Measurements from ENCODE around the gene ETV6.

ETV6 gene

GRCh38 chr12:11649413-11650285, at the start of gene ETV6:
TSS of gene ETV6 (plus strand) at chr12:11649674. CDS start at chr12:11650128, 454 bp downstream.
- peaks cover 8% of the 10 kb centered on the region for H3K9me3 ChIP-seq (ENCODE audit: control insufficient read depth, low read length)
- H3K4me3 ChIP-seq (ENCODE audit: low read length), result peak within 1 kb of the TSS; percentile 98
- H3K36me3 ChIP-seq (ENCODE audit: control insufficient read depth, insufficient read depth, low read length, severe bottlenecking), result no peaks in the 10 kb centered on the region
- H3K9ac ChIP-seq (ENCODE audit: low read length), result peak within 1 kb of the TSS; percentile 98
- no peaks in the 10 kb centered on the region for H3K27me3 ChIP-seq (replicated peaks; ENCODE audit: control insufficient read depth, insufficient read depth, low read length)
- peak; percentile 88 for DNase-seq (ENCODE audit: low read depth)
- H3K4me1 ChIP-seq (ENCODE audit: control insufficient read depth, insufficient read depth, low read length), result peaks cover 27% of the 10 kb centered on the region

GRCh38 chr12:11600199-11600598, 49.3 kb upstream of the ETV6 start:
- no peak overlapping the region for H3K4me3 ChIP-seq (ENCODE audit: low read length)
- no peak overlapping the region for H3K9ac ChIP-seq (ENCODE audit: low read length)
- no peaks in the 10 kb centered on the region for H3K36me3 ChIP-seq (ENCODE audit: control insufficient read depth, insufficient read depth, low read length, severe bottlenecking)
- H3K9me3 ChIP-seq (ENCODE audit: control insufficient read depth, low read length), result no peaks in the 10 kb centered on the region
- no peaks in the 10 kb centered on the region for H3K27me3 ChIP-seq (replicated peaks; ENCODE audit: control insufficient read depth, insufficient read depth, low read length)
- no peaks in the 10 kb centered on the region for H3K4me1 ChIP-seq (ENCODE audit: control insufficient read depth, insufficient read depth, low read length)
- no peak for DNase-seq (ENCODE audit: low read depth)

DNA sequence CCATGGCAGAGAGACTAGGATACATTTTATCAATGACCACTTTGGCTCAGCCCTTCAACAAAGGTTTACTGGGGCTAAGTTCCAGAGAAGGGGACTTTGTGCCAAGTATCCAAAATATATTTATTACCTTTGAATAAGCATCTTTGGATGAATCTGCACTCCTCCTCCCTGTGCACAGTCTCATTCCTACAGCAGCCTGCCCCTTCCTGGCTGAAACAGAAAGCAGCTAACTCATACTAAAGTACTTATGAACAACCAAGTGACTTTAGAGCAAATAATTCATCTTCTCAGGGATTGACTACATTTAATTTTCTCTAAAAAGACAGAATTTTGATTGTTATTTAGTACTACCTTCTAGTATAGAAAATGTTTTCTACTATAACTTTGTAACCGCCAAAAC, 47.8 kb upstream of the ETV6 start:
- Histone ChIP-seq H3K9ac (ENCODE audit: low read length) (no peak overlapping the region), H3K27me3 (replicated peaks; ENCODE audit: control insufficient read depth, insufficient read depth, low read length) (no peaks in the 10 kb centered on the region), H3K36me3 (ENCODE audit: control insufficient read depth, insufficient read depth, low read length, severe bottlenecking) (no peaks in the 10 kb centered on the region), H3K9me3 (ENCODE audit: control insufficient read depth, low read length) (no peaks in the 10 kb centered on the region), H3K4me3 (ENCODE audit: low read length) (no peak overlapping the region), H3K4me1 (ENCODE audit: control insufficient read depth, insufficient read depth, low read length) (no peaks in the 10 kb centered on the region)
- DNase-seq (ENCODE audit: low read depth), result no peak

DNA sequence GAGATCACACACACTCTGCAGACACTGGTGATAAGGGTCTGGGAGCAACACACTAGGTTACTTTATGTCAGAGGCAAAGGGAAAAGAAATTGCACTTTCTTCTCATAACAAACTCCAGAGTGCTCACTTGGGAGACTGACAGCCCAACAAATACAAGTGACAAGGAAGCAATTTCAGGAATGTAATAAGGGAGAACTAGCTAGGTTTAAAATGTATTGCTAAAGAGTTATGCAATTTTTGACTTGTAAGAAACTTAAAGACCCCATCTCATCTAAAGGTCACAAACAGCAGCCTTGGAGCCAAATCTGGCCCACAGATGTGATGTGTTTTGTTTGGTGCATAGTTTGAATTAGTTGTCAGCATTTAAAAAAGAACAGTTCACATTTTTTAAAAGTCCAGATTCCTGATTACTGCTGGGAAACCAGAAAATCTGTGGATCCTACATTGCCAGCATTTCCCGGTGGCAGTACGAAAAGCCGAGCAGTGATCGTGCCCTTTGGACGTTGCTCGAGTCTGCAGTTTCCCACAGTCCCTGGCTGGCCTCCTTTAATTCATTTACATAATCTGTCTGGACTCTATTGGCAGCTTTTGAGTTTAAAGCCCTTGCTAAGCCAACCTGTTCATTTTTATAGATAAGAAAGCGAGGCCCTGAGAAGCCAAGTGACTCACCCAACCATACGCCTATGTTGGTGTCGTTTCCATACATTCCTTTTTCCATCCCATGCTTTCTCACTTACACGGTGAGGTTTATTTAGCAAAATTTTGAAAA, 42.0 kb upstream of the ETV6 start:
- peak overlapping the region; percentile 5 for H3K4me3 ChIP-seq (ENCODE audit: low read length)
- H3K4me1 ChIP-seq (ENCODE audit: control insufficient read depth, insufficient read depth, low read length), result peaks cover 12% of the 10 kb centered on the region
- H3K9me3 ChIP-seq (ENCODE audit: control insufficient read depth, low read length), result no peaks in the 10 kb centered on the region
- DNase-seq (ENCODE audit: low read depth), result peak; percentile 68
- no peak overlapping the region for H3K9ac ChIP-seq (ENCODE audit: low read length)
- no peaks in the 10 kb centered on the region for H3K36me3 ChIP-seq (ENCODE audit: control insufficient read depth, insufficient read depth, low read length, severe bottlenecking)
- H3K27me3 ChIP-seq (replicated peaks; ENCODE audit: control insufficient read depth, insufficient read depth, low read length), result no peaks in the 10 kb centered on the region

DNA sequence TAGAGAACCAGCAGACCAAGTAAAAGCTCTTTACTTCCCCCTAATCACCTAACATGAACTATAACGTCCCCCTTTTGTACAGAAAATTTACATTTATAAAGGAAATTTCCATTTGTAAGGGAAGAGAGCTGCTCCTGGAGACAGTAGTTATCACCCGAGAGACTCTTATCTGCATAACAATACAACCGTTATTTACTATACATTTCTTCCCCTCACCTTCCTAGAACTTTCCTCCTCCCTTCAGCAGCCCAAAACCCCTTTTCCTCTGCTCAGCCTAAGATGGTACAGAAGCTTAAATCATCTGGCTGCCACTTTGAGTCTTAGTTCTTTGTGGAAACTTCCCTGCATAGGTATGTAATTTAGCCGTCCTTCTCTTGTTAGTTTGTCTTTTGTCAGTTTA, 40.4 kb upstream of the ETV6 start:
- Histone ChIP-seq H3K4me1 (ENCODE audit: control insufficient read depth, insufficient read depth, low read length) (peaks cover 12% of the 10 kb centered on the region), H3K27me3 (replicated peaks; ENCODE audit: control insufficient read depth, insufficient read depth, low read length) (no peaks in the 10 kb centered on the region), H3K4me3 (ENCODE audit: low read length) (no peak overlapping the region), H3K9me3 (ENCODE audit: control insufficient read depth, low read length) (no peaks in the 10 kb centered on the region), H3K9ac (ENCODE audit: low read length) (no peak overlapping the region), H3K36me3 (ENCODE audit: control insufficient read depth, insufficient read depth, low read length, severe bottlenecking) (no peaks in the 10 kb centered on the region)
- DNase-seq (ENCODE audit: low read depth), result no peak

- DNase-seq (ENCODE audit: low read depth), result no peak
- H3K9ac ChIP-seq (ENCODE audit: low read length), result no peak overlapping the region
- no peaks in the 10 kb centered on the region for H3K4me1 ChIP-seq (ENCODE audit: control insufficient read depth, insufficient read depth, low read length)
- no peaks in the 10 kb centered on the region for H3K36me3 ChIP-seq (ENCODE audit: control insufficient read depth, insufficient read depth, low read length, severe bottlenecking)
- H3K9me3 ChIP-seq (ENCODE audit: control insufficient read depth, low read length), result no peaks in the 10 kb centered on the region
- no peaks in the 10 kb centered on the region for H3K27me3 ChIP-seq (replicated peaks; ENCODE audit: control insufficient read depth, insufficient read depth, low read length)
- no peak overlapping the region for H3K4me3 ChIP-seq (ENCODE audit: low read length)
Measured at GRCh38 chr12:11615481-11615880, 34.0 kb upstream of the ETV6 start.

- H3K4me3 ChIP-seq (ENCODE audit: low read length), result no peak overlapping the region
- H3K27me3 ChIP-seq (replicated peaks; ENCODE audit: control insufficient read depth, insufficient read depth, low read length), result no peaks in the 10 kb centered on the region
- H3K9ac ChIP-seq (ENCODE audit: low read length), result no peak overlapping the region
- no peaks in the 10 kb centered on the region for H3K36me3 ChIP-seq (ENCODE audit: control insufficient read depth, insufficient read depth, low read length, severe bottlenecking)
- H3K9me3 ChIP-seq (ENCODE audit: control insufficient read depth, low read length), result no peaks in the 10 kb centered on the region
- peaks cover 2% of the 10 kb centered on the region for H3K4me1 ChIP-seq (ENCODE audit: control insufficient read depth, insufficient read depth, low read length)
- DNase-seq (ENCODE audit: low read depth), result no peak
Measured at GRCh38 chr12:11618046-11618445, 31.4 kb upstream of the ETV6 start.

- H3K9me3 ChIP-seq (ENCODE audit: control insufficient read depth, low read length), result peaks cover 2% of the 10 kb centered on the region
- DNase-seq (ENCODE audit: low read depth), result no peak
- H3K9ac ChIP-seq (ENCODE audit: low read length), result no peak overlapping the region
- no peak overlapping the region for H3K4me3 ChIP-seq (ENCODE audit: low read length)
- peaks cover 11% of the 10 kb centered on the region for H3K4me1 ChIP-seq (ENCODE audit: control insufficient read depth, insufficient read depth, low read length)
- no peaks in the 10 kb centered on the region for H3K36me3 ChIP-seq (ENCODE audit: control insufficient read depth, insufficient read depth, low read length, severe bottlenecking)
- H3K27me3 ChIP-seq (replicated peaks; ENCODE audit: control insufficient read depth, insufficient read depth, low read length), result no peaks in the 10 kb centered on the region
Measured at GRCh38 chr12:11621797-11622423, 27.6 kb upstream of the ETV6 start.

GRCh38 chr12:11622876-11623281, 26.6 kb upstream of the ETV6 start:
- Histone ChIP-seq H3K9ac (ENCODE audit: low read length) (no peak overlapping the region), H3K36me3 (ENCODE audit: control insufficient read depth, insufficient read depth, low read length, severe bottlenecking) (no peaks in the 10 kb centered on the region), H3K4me1 (ENCODE audit: control insufficient read depth, insufficient read depth, low read length) (peaks cover 11% of the 10 kb centered on the region), H3K4me3 (ENCODE audit: low read length) (no peak overlapping the region), H3K9me3 (ENCODE audit: control insufficient read depth, low read length) (peaks cover 2% of the 10 kb centered on the region), H3K27me3 (replicated peaks; ENCODE audit: control insufficient read depth, insufficient read depth, low read length) (no peaks in the 10 kb centered on the region)
- peak; percentile 24 for DNase-seq (ENCODE audit: low read depth)

DNA sequence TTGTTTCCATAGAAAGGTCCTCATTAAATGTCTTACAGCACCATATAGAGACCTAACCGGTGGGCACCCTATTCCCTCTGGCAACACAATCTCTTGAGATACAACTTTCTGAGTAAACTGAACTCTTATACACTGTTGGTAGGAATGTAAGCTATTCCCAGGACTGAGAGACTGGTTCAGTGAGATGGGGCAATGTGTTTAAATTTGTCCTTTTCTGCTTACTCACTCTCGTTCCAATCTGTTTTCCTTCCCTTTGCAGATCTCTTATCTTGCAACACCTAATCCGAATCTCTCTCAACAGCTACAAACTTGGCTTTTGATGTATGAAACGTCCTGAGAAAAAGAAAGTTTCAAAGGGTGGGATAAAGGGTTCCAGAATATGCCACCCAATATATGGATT, 26.1 kb upstream of the ETV6 start:
- Histone ChIP-seq H3K4me3 (ENCODE audit: low read length) (no peak overlapping the region), H3K9ac (ENCODE audit: low read length) (no peak overlapping the region), H3K9me3 (ENCODE audit: control insufficient read depth, low read length) (peaks cover 2% of the 10 kb centered on the region), H3K27me3 (replicated peaks; ENCODE audit: control insufficient read depth, insufficient read depth, low read length) (no peaks in the 10 kb centered on the region), H3K4me1 (ENCODE audit: control insufficient read depth, insufficient read depth, low read length) (peaks cover 11% of the 10 kb centered on the region), H3K36me3 (ENCODE audit: control insufficient read depth, insufficient read depth, low read length, severe bottlenecking) (no peaks in the 10 kb centered on the region)
- peak; percentile 53 for DNase-seq (ENCODE audit: low read depth)

GRCh38 chr12:11624116-11624515, 25.4 kb upstream of the ETV6 start:
- H3K36me3 ChIP-seq (ENCODE audit: control insufficient read depth, insufficient read depth, low read length, severe bottlenecking), result no peaks in the 10 kb centered on the region
- DNase-seq (ENCODE audit: low read depth), result no peak
- no peak overlapping the region for H3K4me3 ChIP-seq (ENCODE audit: low read length)
- peaks cover 11% of the 10 kb centered on the region for H3K4me1 ChIP-seq (ENCODE audit: control insufficient read depth, insufficient read depth, low read length)
- H3K9me3 ChIP-seq (ENCODE audit: control insufficient read depth, low read length), result peaks cover 2% of the 10 kb centered on the region
- H3K27me3 ChIP-seq (replicated peaks; ENCODE audit: control insufficient read depth, insufficient read depth, low read length), result no peaks in the 10 kb centered on the region
- no peak overlapping the region for H3K9ac ChIP-seq (ENCODE audit: low read length)
